Lower leg skin (tissue), 4 donors: ENCODE measurements around the gene PTPDC1. TPM values are rescaled to one million over a fixed set of nuclear protein-coding genes. Genes with fewer than 3 reads are reported as not detected.

ENCODE experiments used
- DNase-seq, 2 donors: peaks; one replicate each; pipeline ENCODE4 v3.0.0-alpha.2; 2019; ENCODE audit warnings: low spot score in 2 of 2
- H3K4me3 ChIP-seq: fragments of 200-600 bp; sonication (generic); 2 replicates; pipeline ENCODE4 v1.5.1; 2017; ENCODE audit warnings: mild to moderate bottlenecking, low read depth; ENCODE audit not compliant: poor library complexity, severe bottlenecking
- CTCF ChIP-seq, 3 donors: fragments of 450-650 bp; IDR thresholded peaks; one replicate each; pipeline ENCODE4 v1.5.1; 2016; ENCODE audit warnings: antibody characterized with exemption in 3 of 3, mild to moderate bottlenecking in 3 of 3, moderate library complexity in 2 of 3
- POLR2A ChIP-seq, 2 donors: fragments of 450-650 bp; IDR thresholded peaks; one replicate each; pipeline ENCODE4 v1.6.1; 2016 to 2017; ENCODE audit warnings: antibody characterized with exemption in 2 of 2, mild to moderate bottlenecking in 1 of 2, moderate library complexity in 1 of 2
- WGBS, 2 donors: methylation state at CpG; one replicate each; pipeline ENCODE4 v1.1.5; 2018; 5-methylcytosine and 5-hydroxymethylcytosine counted together
- intact Hi-C: fragments of 100-400 bp; cut with DNase I; formaldehyde crosslinking; loops from one replicate; pipeline ENCODE4 v1.15.0; 2023; ENCODE audit warnings: low total_unique reads
- total RNA-seq, 4 donors: library from RNA; depleted of rRNA; stranded (reverse); fragments of >200 nt; gene quantifications; one replicate each; pipeline ENCODE4 v1.1.0, GENCODE V29; 2016

PTPDC1 gene
- total RNA-seq, 4 donors from 2014 or later: 5.9 to 9.1 (median 7.6) TPM

DNA sequence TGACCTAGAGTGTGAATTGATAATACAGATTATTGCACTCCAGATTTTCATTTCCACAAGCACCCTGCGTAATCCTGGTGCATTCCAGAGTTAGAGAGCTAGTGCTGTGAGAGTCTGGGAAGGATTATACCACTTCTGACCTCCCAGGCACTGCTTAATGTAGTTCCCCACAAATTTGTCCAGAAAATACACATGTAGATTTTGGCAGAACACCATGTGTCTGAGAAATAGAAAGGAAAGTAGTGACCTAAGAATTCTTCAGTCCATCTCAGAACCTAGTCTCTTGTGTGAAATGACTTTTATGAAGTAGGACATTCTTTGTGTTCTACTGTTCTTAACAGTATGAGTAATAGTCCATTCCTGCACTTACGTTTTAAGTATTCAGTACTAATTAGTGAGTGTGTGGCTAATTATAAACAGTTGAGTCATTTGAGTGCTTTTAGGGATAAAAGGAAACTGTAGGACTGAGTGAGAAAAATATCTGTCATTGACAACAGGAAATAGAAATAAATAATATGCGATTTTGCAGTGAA lies 27.8 kb upstream of the PTPDC1 start:
- no peak overlapping the region for H3K4me3 ChIP-seq
- intact Hi-C loops: no loop called here
- TF ChIP-seq CTCF (IDR thresholded peaks at IDR 0.05) (no peak), POLR2A (IDR thresholded peaks at IDR 0.05) (no peak)
- WGBS, 2 donors: 40 to 41% methylated on average over 3 of the region's 3 CpGs
- no peak for DNase-seq

GRCh38 chr9:94057918-94058317 lies 26.3 kb upstream of the PTPDC1 start:
- intact Hi-C loops: no loop called here
- no peak for DNase-seq
- H3K4me3 ChIP-seq: no peak overlapping the region
- TF ChIP-seq POLR2A (IDR thresholded peaks at IDR 0.05): no peak
- no peak for TF ChIP-seq CTCF (IDR thresholded peaks at IDR 0.05)
- WGBS, 2 donors: 95 to 100% methylated on average over 1 of the region's 1 CpG

GRCh38 chr9:94061864-94062263 lies 22.4 kb upstream of the PTPDC1 start:
- DNase-seq: no peak
- WGBS, 2 donors: 92 to 99% methylated on average over 3 of the region's 3 CpGs
- H3K4me3 ChIP-seq: no peak overlapping the region
- intact Hi-C loops: loop anchor here (5.0 kb wide), 1 partner anchor 150 kb away; no protein-coding TSS in a partner anchor
- TF ChIP-seq CTCF (IDR thresholded peaks at IDR 0.05) (no peak), POLR2A (IDR thresholded peaks at IDR 0.05) (no peak)

DNA sequence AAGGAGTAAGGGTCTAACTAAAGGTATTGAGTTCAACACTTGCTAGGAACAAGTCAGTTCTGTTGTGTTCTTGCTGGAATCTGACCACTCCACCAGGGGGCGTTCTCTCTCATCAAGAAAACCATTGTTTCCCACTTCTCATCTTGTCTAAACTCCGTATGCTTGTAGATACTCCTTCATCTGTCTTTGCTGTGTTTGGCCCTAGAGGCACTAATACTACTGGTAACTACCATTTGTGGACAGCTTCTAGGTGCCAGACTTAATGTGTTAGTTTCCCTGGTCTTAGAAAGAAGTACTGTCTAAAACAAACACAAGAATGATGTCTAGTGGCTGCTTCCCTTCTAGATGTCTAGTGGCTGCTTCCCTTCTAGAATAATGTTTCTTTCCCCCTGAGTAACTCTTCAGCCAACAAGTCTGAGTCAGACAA lies 18.7 kb upstream of the PTPDC1 start:
- intact Hi-C loops: loop anchor here (2.0 kb wide), 1 partner anchor 25 kb away; no protein-coding TSS in a partner anchor

GRCh38 chr9:94068257-94068656 lies 16.0 kb upstream of the PTPDC1 start:
- no peak for DNase-seq
- intact Hi-C loops: no loop called here
- no peak overlapping the region for H3K4me3 ChIP-seq
- TF ChIP-seq POLR2A (IDR thresholded peaks at IDR 0.05): no peak
- TF ChIP-seq CTCF (IDR thresholded peaks at IDR 0.05): no peak
- WGBS, 2 donors: 94% methylated on average over 2 of the region's 2 CpGs

More for the DNA sequence above, 18.7 kb upstream of the PTPDC1 start:
- no peak overlapping the region for H3K4me3 ChIP-seq
- DNase-seq: peak; percentile 79 to 94
- TF ChIP-seq POLR2A (IDR thresholded peaks at IDR 0.05) (no peak), CTCF (IDR thresholded peaks at IDR 0.05) (peak in 1 of 3 donors; percentile 50)
- WGBS, 2 donors: 7 to 15% methylated on average over 2 of the region's 2 CpGs

DNA sequence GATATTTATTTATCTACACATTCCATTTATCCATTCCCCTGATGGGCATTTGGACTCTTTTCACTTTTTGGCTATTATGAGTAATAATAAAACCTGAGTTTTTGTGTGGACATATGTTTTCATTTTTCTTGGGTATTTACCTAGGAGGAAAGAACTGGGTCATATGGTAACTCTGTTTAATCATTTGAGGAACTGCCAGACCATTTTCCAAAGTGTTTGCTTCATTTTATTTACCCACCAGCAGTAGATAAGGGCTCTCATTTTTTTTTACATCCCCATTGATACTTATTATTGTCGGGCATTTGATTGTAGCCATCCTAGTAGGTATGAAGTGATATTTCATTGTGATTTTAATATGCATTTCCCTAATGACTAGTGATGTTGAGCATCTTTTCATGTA lies 7.7 kb upstream of the PTPDC1 start:
- DNase-seq: no peak
- TF ChIP-seq POLR2A (IDR thresholded peaks at IDR 0.05) (no peak), CTCF (IDR thresholded peaks at IDR 0.05) (no peak)
- no peak overlapping the region for H3K4me3 ChIP-seq
- 88 to 97% methylated on average over 1 of the region's 1 CpG for WGBS, 2 donors
- intact Hi-C loops: no loop called here
